ENCODE measurements around the gene NOX1.

- TF ChIP-seq POLR2A (IDR thresholded peaks at IDR 0.05): no peak
- TF ChIP-seq CTCF (IDR thresholded peaks at IDR 0.05): no peak
- TF ChIP-seq POLR2AphosphoS5 (IDR thresholded peaks at IDR 0.05): no peak
- no peak for TF ChIP-seq EP300 (IDR thresholded peaks at IDR 0.05)
Measured at GRCh38 chrX:100868273-100868672, 5.9 kb downstream of the NOX1 start.

Measured in stomach (tissue), 4 donors.